GM18870 (cell line): ENCODE data around the gene IL32.

Experiments
- ATAC-seq: cut with Tn5 transposase; IDR thresholded peaks from one replicate; pipeline ENCODE4 v1.9.1; 2021; ENCODE audit warnings: moderate library complexity; ENCODE audit not compliant: unreplicated experiment

Gene IL32

GRCh38 chr16:3088925-3089716 is 23.7 kb downstream of the IL32 start:
- no peak for ATAC-seq

GRCh38 chr16:3089717-3090592 is 24.5 kb downstream of the IL32 start:
- ATAC-seq: no peak

GRCh38 chr16:3091551-3091950 is 26.1 kb downstream of the IL32 start:
- ATAC-seq: no peak

- ATAC-seq: no peak
Observed at GRCh38 chr16:3092501-3092941, 27.1 kb downstream of the IL32 start.

- ATAC-seq: no peak
Observed at GRCh38 chr16:3094289-3095027, 29.0 kb downstream of the IL32 start.

- no peak for ATAC-seq
Observed at GRCh38 chr16:3095869-3096268, 30.4 kb downstream of the IL32 start.

- ATAC-seq: no peak
Observed at GRCh38 chr16:3096362-3096761, 30.9 kb downstream of the IL32 start.

- ATAC-seq: no peak
Observed at GRCh38 chr16:3097266-3097665, 31.8 kb downstream of the IL32 start.

GRCh38 chr16:3098459-3099394 is 33.3 kb downstream of the IL32 start, which contains the start of gene ZSCAN10:
Gene ZSCAN10, minus strand, starts transcription at chr16:3099294. Its CDS starts 6,357 bp downstream, at chr16:3092937.
- no peak for ATAC-seq

GRCh38 chr16:3099395-3099731 is 33.9 kb downstream of the IL32 start:
- ATAC-seq: no peak

GRCh38 chr16:3099732-3100499 is 34.5 kb downstream of the IL32 start:
- ATAC-seq: no peak

GRCh38 chr16:3101018-3101840 is 35.8 kb downstream of the IL32 start:
- no peak for ATAC-seq

- ATAC-seq: no peak
Observed at GRCh38 chr16:3101841-3102470, 36.5 kb downstream of the IL32 start.

GRCh38 chr16:3106205-3106928 is 40.9 kb downstream of the IL32 start:
- ATAC-seq: peak; percentile 53

GRCh38 chr16:3112058-3112880 is 46.8 kb downstream of the IL32 start, which contains the start of gene ZNF205:
Gene ZNF205, plus strand, starts transcription at chr16:3112586. Its CDS starts 845 bp downstream, at chr16:3113431.
- ATAC-seq: no peak

- ATAC-seq: no peak
Observed at GRCh38 chr16:3112881-3113574, 47.6 kb downstream of the IL32 start.
